Activated T-helper 17 cell treated with anti-CD3 and anti-CD28 coated beads, Interleukin-2, amount 50 U/mL, for 72 hours (primary cell): Measurements from ENCODE around the gene SCGN. TPM values are rescaled to one million over a fixed set of nuclear protein-coding genes. Genes with fewer than 3 reads are reported as not detected.

Source experiments
- ATAC-seq: fragments of 150-1000 bp; cut with Tn5 transposase; replicated peaks from 2 replicates; pipeline ENCODE4 v1.10.0; 2021; ENCODE audit warnings: mild to moderate bottlenecking, moderate library complexity
- H3K27ac Mint-ChIP-seq: one replicate; pipeline ENCODE4 v1.8.0; 2022; ENCODE audit warnings: mixed read lengths
- H3K27me3 Mint-ChIP-seq: one replicate; pipeline ENCODE4 v1.8.0; 2022; ENCODE audit warnings: mixed read lengths
- H3K36me3 Mint-ChIP-seq: one replicate; pipeline ENCODE4 v1.8.0; 2022; ENCODE audit warnings: low read depth, mild to moderate bottlenecking, mixed read lengths
- H3K4me1 Mint-ChIP-seq: one replicate; pipeline ENCODE4 v1.8.0; 2022; ENCODE audit warnings: mixed read lengths
- H3K4me3 Mint-ChIP-seq: one replicate; pipeline ENCODE4 v1.8.0; 2022; ENCODE audit warnings: mild to moderate bottlenecking, mixed read lengths
- H3K9me3 Mint-ChIP-seq: one replicate; pipeline ENCODE4 v1.8.0; 2022; ENCODE audit warnings: mixed read lengths
- total RNA-seq, 2 donors: library from RNA; stranded (reverse); gene quantifications; one replicate each; pipeline ENCODE4 v1.2.3, GENCODE V29; 2022

Gene SCGN
- total RNA-seq, 2 donors from 2014 or later = not detected

- no peaks in the 10 kb centered on the region for H3K4me1 Mint-ChIP-seq
Observed at GRCh38 chr6:25655723-25656122, 3.7 kb downstream of the SCGN start.

DNA sequence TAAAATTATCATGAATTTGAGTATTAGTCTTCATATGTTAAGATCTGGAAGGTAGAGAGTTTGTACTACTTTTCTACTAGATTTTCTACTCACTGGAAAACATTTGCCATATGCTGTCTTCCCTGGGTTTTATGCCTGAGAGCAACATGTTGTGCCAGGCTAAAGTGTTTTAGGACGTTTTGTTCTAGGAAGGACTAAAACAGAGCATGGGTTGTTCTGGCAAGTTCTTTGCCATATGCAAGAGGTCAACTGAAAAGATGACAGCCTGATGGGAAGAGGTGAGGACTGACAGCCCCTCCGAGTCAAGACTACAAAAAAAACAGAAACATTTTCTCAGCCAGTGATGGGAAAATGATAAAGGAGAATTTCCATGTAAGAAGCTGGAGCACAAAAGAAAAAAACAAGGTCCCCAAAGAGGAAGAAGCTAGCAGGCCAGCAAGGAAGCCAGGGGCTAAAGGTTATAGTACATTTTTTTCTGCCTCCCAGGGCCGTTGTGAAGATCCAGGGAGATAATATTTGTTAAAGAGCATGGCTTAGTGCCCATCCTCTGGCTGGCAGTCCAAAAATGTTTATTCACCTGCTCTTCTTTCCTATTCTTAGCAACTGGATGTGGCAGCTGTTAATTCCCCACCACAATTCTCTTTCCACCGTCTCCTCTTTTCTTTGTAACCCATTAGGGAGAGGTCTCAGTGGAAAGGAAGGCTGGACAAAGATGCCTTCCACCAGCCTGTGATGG is 7.8 kb downstream of the SCGN start:
- H3K9me3 Mint-ChIP-seq = no peaks in the 10 kb centered on the region
- peaks cover 33% of the 10 kb centered on the region for H3K27me3 Mint-ChIP-seq
- H3K36me3 Mint-ChIP-seq = no peaks in the 10 kb centered on the region
- no peak overlapping the region for H3K27ac Mint-ChIP-seq
- H3K4me1 Mint-ChIP-seq = no peaks in the 10 kb centered on the region
- H3K4me3 Mint-ChIP-seq = no peak overlapping the region
- no peak for ATAC-seq

More at GRCh38 chr6:25655723-25656122, 3.7 kb downstream of the SCGN start:
- Mint-ChIP-seq H3K36me3 (no peaks in the 10 kb centered on the region), H3K4me3 (no peak overlapping the region), H3K27ac (no peak overlapping the region), H3K27me3 (peaks cover 45% of the 10 kb centered on the region), H3K9me3 (peaks cover 5% of the 10 kb centered on the region)
- no peak for ATAC-seq

DNA sequence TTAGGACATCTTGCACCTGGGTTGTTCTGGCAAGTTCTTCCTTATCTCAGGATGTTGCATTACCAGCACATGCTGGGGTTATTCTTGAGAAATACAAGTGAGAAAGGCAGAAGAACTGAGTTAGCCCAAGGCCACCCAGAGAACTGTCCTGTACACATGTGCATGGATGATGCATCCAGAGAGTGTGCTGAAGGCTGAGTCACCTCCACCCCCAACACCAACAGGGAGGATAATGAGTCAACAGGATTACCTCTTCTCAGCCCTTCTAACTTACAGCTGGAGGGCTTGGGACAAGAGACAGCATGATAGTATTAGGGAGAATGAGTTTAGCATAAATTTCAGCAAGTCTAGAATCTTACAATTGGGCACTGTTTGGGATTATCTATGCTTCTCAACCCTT is 8.5 kb downstream of the SCGN start:
- Mint-ChIP-seq H3K27ac (no peak overlapping the region), H3K4me3 (no peak overlapping the region), H3K4me1 (no peaks in the 10 kb centered on the region), H3K36me3 (no peaks in the 10 kb centered on the region), H3K27me3 (peaks cover 27% of the 10 kb centered on the region), H3K9me3 (no peaks in the 10 kb centered on the region)
- ATAC-seq = peak; percentile 100

DNA sequence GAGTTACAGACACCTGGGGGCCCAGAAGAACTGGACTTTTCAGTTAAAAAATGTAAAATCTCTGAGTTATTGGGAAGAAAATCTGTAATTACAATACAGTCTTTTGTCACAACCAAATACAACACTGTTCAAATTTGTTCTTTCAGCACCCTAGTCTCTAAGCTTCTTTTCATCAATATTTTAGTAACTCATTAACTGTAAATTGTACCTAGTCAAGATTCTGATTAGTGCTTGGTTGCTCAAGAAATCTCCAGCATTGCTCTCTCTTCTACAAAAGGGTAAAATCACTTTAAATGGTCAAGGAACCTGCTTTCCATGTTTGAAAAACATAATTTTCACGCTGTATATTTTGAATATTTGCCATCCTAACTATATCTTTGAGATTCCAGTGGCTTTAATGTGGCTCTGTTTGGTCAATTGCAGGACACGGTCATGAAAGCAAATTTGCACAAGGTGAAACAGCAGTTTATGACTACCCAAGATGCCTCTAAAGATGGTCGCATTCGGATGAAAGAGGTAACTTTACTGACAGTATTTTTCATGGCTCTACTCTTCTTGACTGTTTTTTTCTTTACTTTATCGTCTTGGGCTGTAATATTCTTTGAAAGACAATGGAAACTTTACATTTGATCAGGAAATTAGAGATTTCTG is 9.2 kb downstream of the SCGN start:
- no peak for ATAC-seq
- no peaks in the 10 kb centered on the region for H3K36me3 Mint-ChIP-seq
- no peaks in the 10 kb centered on the region for H3K4me1 Mint-ChIP-seq
- H3K27ac Mint-ChIP-seq = no peak overlapping the region
- H3K4me3 Mint-ChIP-seq = no peak overlapping the region
- peaks cover 27% of the 10 kb centered on the region for H3K27me3 Mint-ChIP-seq
- H3K9me3 Mint-ChIP-seq = no peaks in the 10 kb centered on the region

GRCh38 chr6:25665455-25665854 is 13.4 kb downstream of the SCGN start:
- peaks cover 26% of the 10 kb centered on the region for H3K27me3 Mint-ChIP-seq
- H3K9me3 Mint-ChIP-seq = no peaks in the 10 kb centered on the region
- no peak overlapping the region for H3K4me3 Mint-ChIP-seq
- ATAC-seq = no peak
- no peak overlapping the region for H3K27ac Mint-ChIP-seq
- no peaks in the 10 kb centered on the region for H3K4me1 Mint-ChIP-seq
- H3K36me3 Mint-ChIP-seq = no peaks in the 10 kb centered on the region

- Mint-ChIP-seq H3K27me3 (peaks cover 18% of the 10 kb centered on the region), H3K36me3 (no peaks in the 10 kb centered on the region), H3K4me3 (no peak overlapping the region), H3K27ac (no peak overlapping the region), H3K9me3 (no peaks in the 10 kb centered on the region), H3K4me1 (no peaks in the 10 kb centered on the region)
- ATAC-seq = no peak
Observed at GRCh38 chr6:25669413-25669812, 17.4 kb downstream of the SCGN start.

DNA sequence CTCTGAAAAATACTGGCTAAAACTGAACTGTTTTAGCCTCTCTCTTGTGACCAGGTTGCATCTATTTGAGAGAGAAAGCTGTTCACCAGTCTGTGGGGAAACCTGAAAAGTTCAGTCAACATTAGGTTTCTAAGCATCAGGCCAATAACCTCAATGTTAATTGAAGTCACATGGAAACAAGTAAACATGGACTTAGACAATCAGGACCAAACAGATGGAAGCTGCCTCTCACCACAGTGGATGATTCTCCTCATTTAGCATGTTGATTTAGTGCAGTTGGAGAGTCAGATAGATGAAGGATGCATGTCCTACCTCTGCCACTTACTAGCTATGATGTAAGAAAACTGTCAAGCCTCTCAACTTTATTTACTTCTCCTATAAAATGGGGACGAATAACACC is 18.2 kb downstream of the SCGN start:
- H3K9me3 Mint-ChIP-seq = no peaks in the 10 kb centered on the region
- ATAC-seq = no peak
- no peaks in the 10 kb centered on the region for H3K36me3 Mint-ChIP-seq
- H3K4me1 Mint-ChIP-seq = no peaks in the 10 kb centered on the region
- no peak overlapping the region for H3K27ac Mint-ChIP-seq
- H3K4me3 Mint-ChIP-seq = no peak overlapping the region
- peaks cover 13% of the 10 kb centered on the region for H3K27me3 Mint-ChIP-seq

GRCh38 chr6:25670793-25671513 is 18.9 kb downstream of the SCGN start:
- no peak for ATAC-seq
- H3K9me3 Mint-ChIP-seq = no peaks in the 10 kb centered on the region
- H3K4me3 Mint-ChIP-seq = no peak overlapping the region
- H3K4me1 Mint-ChIP-seq = no peaks in the 10 kb centered on the region
- no peaks in the 10 kb centered on the region for H3K36me3 Mint-ChIP-seq
- peaks cover 13% of the 10 kb centered on the region for H3K27me3 Mint-ChIP-seq
- H3K27ac Mint-ChIP-seq = no peak overlapping the region

GRCh38 chr6:25671652-25672051 is 19.6 kb downstream of the SCGN start:
- Mint-ChIP-seq H3K27me3 (peaks cover 13% of the 10 kb centered on the region), H3K9me3 (no peaks in the 10 kb centered on the region), H3K4me1 (no peaks in the 10 kb centered on the region), H3K27ac (no peak overlapping the region), H3K36me3 (no peaks in the 10 kb centered on the region), H3K4me3 (no peak overlapping the region)
- ATAC-seq = no peak

DNA sequence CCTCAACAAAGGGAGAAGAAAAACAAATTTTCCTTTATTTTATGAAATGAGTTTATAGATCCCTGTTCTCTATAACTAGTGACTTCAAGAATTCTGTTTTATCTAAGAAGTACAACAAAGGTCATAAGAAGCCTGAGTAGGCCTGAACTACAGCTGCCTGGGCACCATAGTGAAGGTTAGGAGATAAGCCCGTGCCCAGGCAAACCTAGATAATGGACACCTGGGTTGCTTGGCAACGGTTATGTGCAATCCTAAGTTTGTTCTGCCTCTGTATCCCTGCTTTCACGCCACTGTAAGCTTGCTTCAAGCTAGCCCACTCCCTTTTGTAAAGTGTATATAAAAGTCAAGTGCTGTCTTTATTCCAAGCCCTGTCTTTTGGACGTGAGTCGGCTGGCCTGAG is 23.2 kb downstream of the SCGN start:
- ATAC-seq = no peak
- peaks cover 12% of the 10 kb centered on the region for H3K27me3 Mint-ChIP-seq
- no peaks in the 10 kb centered on the region for H3K36me3 Mint-ChIP-seq
- no peak overlapping the region for H3K4me3 Mint-ChIP-seq
- no peaks in the 10 kb centered on the region for H3K4me1 Mint-ChIP-seq
- H3K27ac Mint-ChIP-seq = no peak overlapping the region
- no peaks in the 10 kb centered on the region for H3K9me3 Mint-ChIP-seq

DNA sequence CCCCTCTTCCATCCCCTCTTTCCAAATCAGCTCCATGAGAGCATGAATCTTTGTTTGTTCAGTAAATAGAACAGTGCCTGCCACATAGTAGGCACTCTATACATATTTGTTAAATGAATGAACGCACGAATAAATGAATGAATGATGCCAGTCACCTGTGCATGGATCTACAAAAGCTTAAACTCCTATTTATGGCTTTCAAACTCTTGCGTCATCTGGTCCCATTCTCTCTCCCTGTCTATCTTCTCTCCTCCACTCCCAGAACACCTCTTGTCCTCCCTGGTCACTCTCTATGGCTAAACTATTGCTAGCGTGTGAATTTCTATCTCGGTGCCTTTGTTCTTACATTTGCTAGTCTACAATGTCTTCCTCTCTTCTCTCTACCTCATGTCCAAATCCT is 24.8 kb downstream of the SCGN start:
- Mint-ChIP-seq H3K4me1 (no peaks in the 10 kb centered on the region), H3K36me3 (no peaks in the 10 kb centered on the region), H3K4me3 (no peak overlapping the region), H3K9me3 (no peaks in the 10 kb centered on the region), H3K27ac (no peak overlapping the region), H3K27me3 (peaks cover 15% of the 10 kb centered on the region)
- ATAC-seq = no peak

DNA sequence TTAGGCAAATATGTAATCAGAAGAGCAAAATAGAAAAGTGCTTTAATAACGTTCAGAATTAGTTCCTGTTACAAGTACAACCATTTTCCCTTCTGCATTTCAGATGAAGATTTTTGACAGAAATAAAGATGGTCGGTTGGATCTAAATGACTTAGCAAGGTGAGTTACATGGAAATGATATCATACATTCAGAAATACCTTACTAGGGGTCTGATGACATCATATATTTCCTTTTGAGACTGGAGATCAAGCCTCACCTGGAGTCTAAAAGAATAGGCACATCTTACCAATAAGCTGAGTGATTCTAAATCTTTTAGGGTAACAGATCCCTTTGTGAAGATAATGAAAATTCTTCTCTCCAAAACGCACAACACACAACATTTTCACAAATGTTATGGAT is 29.8 kb downstream of the SCGN start:
- no peak for ATAC-seq
- Mint-ChIP-seq H3K4me1 (no peaks in the 10 kb centered on the region), H3K9me3 (no peaks in the 10 kb centered on the region), H3K36me3 (no peaks in the 10 kb centered on the region), H3K27ac (no peak overlapping the region), H3K27me3 (peaks cover 22% of the 10 kb centered on the region), H3K4me3 (no peak overlapping the region)

DNA sequence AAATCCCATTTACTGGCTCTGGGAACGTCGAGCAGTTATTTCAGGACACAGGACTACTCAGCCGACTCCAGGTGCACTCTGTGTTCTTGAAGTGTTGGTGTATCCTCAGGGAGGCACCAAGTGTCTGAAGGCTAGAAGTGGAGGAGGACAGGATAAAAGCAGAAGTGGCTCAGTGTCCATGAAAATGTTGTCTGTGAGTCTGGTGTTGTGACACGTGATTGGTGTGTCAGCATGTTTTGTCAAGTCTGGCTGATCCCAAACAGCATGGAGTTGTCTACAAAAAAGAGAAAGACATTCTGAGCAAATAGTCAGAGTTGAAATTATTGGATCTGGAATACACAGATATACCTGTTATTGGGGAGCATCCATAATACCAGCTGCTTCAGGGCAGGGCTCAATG is 30.3 kb downstream of the SCGN start:
- H3K4me1 Mint-ChIP-seq = no peaks in the 10 kb centered on the region
- H3K9me3 Mint-ChIP-seq = no peaks in the 10 kb centered on the region
- no peak overlapping the region for H3K4me3 Mint-ChIP-seq
- peaks cover 22% of the 10 kb centered on the region for H3K27me3 Mint-ChIP-seq
- no peak for ATAC-seq
- H3K27ac Mint-ChIP-seq = no peak overlapping the region
- H3K36me3 Mint-ChIP-seq = no peaks in the 10 kb centered on the region

- H3K4me1 Mint-ChIP-seq = no peaks in the 10 kb centered on the region
- H3K27me3 Mint-ChIP-seq = peaks cover 27% of the 10 kb centered on the region
- H3K36me3 Mint-ChIP-seq = no peaks in the 10 kb centered on the region
- H3K4me3 Mint-ChIP-seq = no peak overlapping the region
- no peak overlapping the region for H3K27ac Mint-ChIP-seq
- no peaks in the 10 kb centered on the region for H3K9me3 Mint-ChIP-seq
- no peak for ATAC-seq
Observed at GRCh38 chr6:25684565-25684964, 32.5 kb downstream of the SCGN start.

- Mint-ChIP-seq H3K27me3 (peaks cover 34% of the 10 kb centered on the region), H3K4me3 (no peak overlapping the region), H3K27ac (no peak overlapping the region), H3K4me1 (no peaks in the 10 kb centered on the region), H3K9me3 (no peaks in the 10 kb centered on the region), H3K36me3 (no peaks in the 10 kb centered on the region)
- no peak for ATAC-seq
Observed at GRCh38 chr6:25685251-25685650, 33.2 kb downstream of the SCGN start.
